NCI-H526 treated with DMSO at 0.1 percent for 48 hours (cell line): Measurements from ENCODE around the gene INTS4.
"Not testable (repeated sequence)": the region's sequence is repeated elsewhere in the genome, so short reads cannot be mapped to it uniquely, and the experiment has no call there.

Source experiments
- DNase-seq: peaks from one replicate; lab custom pipeline; 2025; lab: John Stamatoyannopoulos, UW

Gene INTS4, protein sequence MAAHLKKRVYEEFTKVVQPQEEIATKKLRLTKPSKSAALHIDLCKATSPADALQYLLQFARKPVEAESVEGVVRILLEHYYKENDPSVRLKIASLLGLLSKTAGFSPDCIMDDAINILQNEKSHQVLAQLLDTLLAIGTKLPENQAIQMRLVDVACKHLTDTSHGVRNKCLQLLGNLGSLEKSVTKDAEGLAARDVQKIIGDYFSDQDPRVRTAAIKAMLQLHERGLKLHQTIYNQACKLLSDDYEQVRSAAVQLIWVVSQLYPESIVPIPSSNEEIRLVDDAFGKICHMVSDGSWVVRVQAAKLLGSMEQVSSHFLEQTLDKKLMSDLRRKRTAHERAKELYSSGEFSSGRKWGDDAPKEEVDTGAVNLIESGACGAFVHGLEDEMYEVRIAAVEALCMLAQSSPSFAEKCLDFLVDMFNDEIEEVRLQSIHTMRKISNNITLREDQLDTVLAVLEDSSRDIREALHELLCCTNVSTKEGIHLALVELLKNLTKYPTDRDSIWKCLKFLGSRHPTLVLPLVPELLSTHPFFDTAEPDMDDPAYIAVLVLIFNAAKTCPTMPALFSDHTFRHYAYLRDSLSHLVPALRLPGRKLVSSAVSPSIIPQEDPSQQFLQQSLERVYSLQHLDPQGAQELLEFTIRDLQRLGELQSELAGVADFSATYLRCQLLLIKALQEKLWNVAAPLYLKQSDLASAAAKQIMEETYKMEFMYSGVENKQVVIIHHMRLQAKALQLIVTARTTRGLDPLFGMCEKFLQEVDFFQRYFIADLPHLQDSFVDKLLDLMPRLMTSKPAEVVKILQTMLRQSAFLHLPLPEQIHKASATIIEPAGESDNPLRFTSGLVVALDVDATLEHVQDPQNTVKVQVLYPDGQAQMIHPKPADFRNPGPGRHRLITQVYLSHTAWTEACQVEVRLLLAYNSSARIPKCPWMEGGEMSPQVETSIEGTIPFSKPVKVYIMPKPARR

DNA sequence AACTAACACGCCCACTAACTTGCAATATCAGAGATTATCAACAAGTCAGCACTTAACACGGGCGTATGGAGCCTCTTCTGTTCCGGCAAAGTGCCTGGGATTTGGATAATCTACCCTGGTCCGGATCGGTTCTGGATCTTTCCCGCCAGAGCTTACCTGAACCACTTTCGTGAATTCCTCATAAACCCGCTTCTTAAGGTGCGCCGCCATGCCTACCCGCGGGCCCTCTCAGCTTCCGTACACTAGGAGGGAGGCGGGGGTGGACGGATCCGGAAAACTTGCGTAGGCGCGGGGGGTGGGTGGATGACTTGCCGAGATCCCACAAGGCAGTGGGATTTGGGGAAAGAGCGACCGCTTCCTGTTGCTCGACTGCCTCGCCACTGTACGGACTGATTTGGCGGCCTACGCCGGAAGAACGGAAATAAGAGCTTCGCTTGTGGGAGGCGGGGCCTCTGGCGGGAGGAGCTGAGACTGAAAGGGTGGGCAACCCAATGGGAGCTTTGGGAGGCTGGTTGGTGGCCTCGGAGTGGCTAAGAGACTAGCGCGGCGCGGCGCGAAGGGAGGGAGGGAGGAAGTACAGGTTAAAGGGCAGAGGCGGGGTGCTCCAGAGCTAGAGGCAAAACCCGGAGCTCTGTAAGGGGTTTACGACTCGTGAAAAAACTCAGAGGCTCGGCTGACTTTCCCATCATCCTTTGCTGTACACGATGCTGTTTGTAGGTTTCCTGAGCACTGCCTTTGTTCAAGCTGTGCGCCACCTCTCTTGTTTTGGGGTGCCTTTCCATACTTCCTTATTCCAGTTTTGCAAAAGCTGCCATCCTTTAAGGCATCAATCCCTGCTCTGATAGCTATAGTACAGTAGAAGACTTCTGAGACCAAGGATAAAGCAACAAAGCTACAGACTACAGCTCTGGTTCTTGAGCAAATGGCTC is at the start of gene INTS4:
Gene INTS4 (minus strand): TSS at position 235 of the 929 bp plus-strand sequence. CDS start 25 bp downstream, at position 210.
- DNase-seq, result peak; percentile 100

DNA sequence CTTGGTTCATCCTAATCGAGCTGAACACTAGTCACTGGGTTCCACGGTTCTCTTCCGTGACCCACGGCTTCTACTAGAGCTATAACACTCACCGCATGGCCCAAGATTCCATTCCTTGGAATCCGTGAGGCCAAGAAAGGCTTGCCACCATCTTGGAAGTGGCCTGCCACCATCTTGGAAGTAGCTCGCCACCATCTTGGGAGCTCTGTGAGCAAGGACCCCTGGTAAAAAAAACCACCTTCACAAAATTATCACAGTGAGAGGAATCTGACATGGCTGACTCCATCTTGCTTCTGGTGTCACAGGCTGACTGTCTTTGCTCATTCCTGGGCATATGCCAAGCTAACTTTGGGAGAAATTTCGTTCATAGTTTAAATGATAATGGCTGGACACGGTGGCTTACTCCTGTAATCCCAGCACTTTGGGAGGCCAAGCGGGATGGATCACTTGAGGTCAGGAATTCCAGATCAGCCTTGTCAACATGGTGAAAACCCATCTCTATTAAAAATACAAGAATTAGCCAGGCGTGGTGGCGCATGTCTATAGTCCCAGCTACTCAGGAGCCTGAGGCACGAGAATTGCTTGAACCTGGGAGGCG is 47.5 kb upstream of the INTS4 start:
- no peak for DNase-seq

DNA sequence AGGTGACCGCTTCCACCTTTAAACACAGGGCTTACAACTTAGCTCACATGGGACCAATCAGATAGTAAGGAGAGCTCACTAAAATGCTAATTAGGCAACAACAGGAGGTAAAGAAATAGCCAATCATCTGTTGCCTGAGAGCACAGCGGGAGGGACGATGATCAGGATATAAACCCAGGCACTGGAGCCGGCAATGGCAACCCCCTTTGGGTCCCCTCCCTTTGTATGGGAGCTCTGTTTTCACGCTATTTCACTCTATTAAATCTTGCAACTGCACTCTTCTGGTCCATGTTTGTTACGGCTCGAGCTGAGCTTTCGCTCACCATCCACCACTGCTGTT is 46.9 kb upstream of the INTS4 start:
- not testable (repeated sequence) for DNase-seq

DNA sequence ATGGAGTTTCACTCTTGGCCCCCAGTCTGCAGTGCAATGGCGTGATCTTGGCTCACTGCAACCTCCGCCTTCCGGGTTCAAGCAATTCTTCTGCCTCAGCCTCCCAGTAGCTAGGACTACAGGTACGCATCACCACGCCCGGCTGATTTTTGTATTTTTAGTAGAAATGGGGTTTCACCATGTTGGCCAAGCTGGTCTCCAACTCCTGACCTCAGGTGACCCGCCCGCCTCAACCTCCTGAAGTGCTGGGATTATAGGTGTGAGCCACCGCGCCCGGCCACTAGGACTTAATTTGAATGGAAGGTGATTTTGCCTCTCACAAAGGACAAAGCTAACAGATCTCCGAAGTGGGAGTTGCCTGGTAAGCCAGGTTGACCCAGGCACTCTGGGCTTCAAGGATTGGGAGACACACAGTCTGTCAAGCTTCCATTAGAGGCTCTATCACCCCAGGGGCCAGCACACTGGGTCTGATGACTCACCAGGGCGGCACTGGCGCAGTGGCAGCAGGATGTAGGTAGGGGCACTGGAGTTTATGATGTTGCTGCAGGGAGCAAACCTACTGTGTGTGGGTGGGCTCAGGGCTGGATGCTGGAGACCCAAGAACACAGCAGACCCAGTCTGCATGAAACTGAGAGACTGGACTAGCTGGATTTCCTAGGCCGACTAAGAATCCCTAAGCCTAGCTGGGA is 46.4 kb upstream of the INTS4 start:
- no peak for DNase-seq

DNA sequence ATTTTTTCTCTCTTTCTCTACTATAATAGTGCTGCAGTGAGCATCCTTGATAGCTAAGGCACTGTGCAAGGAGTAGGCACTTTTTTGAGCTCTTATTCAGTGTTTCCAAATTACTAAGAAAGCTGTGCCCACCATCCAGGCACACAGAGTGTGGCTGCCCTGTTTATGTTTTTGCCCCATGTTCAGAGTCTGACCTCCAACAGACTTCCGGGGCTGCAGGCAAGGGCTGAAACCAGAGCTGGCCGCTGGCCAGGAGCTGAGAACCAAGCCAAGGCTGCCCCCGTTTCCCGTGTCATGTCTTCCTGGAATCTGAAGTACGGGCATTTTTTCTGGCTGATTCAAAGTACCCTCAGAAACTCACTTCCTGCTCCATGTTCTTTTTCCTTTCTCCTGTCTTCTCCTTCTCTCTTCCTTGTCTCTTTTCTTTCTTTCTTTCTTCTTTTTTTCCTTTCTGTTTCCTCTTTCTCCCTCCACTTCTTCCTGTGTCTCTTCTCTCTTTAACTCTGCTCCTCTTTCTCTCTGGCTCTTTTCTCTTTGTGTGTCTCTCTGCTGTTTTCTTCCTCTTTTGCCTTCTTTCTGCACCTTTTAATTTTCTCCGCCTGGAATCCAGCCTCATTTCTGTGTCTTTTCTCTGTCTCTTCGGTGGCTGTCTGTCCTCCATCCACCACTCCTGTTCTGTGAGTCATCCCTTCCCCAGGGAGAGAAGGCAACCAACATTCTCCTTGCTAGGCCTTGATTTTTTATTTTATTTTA is 45.6 kb upstream of the INTS4 start:
- DNase-seq, result no peak

DNA sequence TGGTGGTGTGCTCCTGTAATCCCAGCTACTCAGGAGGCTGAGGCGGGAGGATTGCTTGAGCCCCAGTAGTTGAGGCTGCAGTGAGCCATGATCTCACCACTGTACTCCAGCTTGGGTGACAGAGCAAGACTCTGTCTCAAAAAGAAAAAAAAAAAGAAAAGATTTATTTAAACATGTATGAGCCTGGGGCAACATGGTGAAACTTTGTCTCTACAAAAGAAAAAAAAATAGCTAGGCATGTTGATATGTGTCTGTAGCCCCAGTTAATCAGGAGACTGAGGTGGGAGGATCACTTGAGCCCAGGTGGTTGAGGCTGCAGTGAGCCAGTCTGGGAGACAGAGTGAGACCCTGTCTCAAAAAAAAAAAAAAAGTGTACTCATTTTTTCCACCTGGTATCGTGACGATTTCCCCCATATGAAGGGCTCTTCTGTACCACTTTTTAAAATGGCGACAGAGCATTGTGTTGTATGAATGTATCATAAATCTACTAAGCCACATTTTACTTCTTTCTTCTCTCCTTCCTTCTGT is 45.0 kb upstream of the INTS4 start:
- no peak for DNase-seq

DNA sequence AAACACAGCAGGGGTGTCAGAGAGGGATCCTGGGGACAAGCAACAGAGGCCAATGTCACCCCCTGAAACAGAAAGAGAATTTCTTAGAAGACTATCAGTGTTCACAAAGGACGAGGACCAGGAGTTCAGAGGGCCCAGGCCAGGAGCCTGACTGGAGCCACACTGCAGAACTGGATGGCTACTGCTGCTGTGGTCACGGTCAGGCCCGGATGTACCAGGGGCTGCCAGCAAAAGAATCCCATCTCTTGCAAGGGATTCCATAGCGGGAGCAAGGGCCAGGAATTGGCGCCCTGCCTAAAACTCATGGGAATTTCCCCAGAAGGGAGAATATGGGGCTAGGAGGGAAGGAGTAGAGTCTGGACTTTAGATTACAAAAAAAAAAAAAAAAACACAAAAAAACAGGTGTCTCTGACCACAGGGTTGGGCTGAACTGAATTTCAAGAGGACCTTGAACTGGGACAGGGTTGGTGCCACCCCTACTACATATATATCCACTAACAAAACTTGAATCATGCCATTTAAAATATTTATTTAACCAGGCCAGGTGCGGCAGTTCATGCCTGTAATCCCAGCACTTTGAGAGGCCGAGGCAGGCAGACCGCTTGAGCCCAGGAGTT is 44.3 kb upstream of the INTS4 start:
- DNase-seq, result no peak

DNA sequence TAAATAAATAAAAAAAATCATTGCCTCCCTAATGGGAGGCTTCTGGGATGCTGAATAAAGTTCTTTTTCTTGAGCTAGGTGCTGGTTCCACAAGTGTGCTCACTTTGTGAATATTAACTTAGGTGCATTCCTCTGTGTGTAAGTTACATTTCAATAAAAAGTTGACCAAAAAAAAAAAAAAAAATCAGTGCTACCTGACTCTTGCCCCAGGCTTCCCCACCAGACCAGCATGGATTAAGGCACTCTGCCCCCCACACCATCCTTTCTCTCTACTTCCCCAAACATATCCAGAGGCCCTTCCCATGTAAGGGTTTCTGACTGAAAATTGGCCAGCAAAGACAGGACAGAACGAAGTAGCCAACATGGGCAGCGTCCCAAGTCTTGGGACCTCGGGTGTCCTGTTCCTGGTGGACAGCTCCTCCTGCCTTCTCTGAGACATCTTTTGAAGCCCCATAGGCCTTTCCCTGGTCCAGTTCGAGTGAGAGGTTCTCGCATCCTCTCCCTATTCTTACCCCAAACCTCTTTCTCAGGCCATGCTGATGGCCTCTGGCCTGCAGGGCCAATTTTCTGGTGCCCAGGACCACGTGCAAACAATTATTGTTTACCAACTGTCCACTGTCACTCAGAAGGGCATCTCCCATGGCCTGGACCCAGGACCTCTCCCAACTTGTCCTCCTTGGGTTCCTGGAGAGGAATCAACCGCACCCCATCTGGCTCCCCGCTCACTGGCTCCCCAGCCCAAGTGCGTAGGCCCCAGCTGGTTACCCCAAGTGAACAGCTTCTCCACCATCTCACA is 43.6 kb upstream of the INTS4 start:
- no peak for DNase-seq

DNA sequence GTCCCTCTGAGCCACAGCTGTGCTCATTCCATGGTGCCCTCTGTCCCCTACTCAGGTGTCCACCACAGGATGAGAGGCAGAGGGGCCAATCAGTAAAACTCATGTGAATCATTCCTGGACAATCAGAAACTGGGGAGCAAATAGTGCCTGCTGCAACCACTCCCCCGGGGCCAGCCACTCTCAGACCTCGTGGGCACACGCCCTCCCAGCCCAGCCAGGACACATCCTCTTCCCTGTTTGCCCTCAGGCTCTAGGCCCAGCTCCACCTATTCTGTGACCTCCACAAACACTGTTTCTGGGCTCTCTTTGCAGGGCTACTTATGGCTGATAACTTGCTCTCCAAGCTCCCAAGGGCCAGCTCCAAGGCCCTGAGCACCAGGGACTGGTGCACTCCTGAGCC is 42.6 kb upstream of the INTS4 start:
- no peak for DNase-seq

DNA sequence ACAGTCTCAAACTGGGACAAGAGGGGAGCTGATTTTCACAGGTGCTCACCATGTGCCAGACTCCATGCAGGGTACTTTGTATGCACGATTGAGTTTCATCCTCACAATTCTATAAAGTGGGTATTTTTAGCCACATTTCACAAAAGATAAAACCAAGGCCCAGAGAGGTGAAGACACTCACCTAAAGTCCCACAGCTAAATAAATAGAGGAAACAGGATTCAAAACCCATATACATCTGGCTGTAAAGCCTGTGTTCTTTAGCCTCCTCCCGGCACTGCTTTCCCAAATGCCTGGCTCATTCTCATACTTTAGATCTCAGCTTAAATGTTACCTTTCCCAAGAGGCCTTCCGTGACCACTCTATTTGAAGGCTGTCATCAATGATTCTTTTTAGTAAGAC is 41.8 kb upstream of the INTS4 start:
- no peak for DNase-seq

DNA sequence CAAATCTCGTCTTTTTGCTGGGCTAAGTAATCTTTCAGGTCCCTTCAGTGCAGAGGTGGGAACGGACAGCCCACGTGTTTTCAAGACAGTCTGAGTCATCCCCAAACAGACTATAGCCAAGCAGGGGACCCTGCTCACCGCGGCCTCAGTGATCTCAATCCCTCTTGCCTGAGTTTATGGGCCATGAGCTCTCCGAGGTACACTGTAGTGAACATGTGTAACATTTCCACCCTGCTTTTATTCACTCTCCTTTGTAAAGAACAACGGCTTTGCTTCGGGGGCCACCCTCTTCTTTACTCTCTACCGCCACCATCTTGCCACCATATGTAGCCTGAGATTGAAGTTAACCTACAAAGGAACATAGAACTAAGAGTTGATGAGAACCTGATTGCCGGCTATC is 40.2 kb upstream of the INTS4 start:
- no peak for DNase-seq

DNA sequence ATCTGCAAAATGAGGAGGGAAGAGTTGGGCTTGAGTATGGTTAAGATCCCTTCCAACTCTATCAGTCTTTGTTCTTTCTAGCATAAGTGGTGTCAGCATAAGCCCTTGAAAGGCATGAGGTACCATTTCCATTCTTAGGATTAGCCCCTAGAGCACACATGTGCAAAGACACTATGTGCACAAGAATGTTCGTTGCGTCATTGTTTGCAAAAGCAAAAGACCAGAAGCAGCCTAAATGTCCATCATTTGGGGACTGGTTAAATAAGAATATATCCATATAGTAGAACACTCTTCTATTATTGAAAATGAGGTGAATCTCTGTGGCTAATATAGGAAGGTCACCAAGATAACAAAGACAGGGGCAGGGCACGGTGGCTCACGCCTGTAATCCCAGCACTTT is 38.6 kb upstream of the INTS4 start:
- no peak for DNase-seq

DNA sequence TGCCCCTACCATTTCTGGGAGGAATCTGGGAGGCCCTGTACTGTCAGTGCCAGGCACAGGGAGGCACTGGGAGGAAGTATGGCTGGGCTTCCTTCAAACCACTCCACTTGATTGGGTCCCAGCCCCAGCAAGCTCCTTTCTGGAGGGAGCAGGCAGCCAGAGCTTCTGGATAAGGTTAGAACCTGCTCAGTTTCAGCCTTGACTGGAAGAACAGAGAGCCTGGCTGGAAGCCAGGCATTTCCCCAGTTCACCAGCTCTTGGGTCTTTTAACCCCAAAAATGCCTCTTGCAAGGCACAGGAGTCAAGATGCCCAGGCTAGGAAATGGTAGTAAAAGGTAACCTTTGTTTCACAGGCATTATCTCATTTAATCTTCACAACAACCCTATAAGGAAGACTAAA is 37.6 kb upstream of the INTS4 start:
- DNase-seq, result no peak

DNA sequence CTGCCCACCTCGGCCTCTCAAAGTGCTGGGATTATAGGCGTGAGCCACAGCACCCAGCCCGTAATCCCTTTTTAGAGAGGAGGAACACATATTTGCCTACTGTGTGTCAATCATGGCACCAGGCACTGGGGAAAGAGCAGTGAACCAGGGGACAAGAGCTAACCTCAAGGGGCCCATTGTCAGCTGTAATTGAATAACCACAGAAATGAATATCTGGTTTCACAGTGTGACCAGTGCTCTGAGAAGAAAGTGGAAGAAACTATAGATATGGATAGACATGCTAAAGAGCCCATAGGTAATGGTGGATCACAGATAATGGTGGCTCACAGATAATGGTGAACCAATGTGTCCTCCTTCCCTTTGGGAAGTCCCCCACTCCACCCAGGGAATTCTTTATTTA is 37.2 kb upstream of the INTS4 start:
- DNase-seq, result no peak

DNA sequence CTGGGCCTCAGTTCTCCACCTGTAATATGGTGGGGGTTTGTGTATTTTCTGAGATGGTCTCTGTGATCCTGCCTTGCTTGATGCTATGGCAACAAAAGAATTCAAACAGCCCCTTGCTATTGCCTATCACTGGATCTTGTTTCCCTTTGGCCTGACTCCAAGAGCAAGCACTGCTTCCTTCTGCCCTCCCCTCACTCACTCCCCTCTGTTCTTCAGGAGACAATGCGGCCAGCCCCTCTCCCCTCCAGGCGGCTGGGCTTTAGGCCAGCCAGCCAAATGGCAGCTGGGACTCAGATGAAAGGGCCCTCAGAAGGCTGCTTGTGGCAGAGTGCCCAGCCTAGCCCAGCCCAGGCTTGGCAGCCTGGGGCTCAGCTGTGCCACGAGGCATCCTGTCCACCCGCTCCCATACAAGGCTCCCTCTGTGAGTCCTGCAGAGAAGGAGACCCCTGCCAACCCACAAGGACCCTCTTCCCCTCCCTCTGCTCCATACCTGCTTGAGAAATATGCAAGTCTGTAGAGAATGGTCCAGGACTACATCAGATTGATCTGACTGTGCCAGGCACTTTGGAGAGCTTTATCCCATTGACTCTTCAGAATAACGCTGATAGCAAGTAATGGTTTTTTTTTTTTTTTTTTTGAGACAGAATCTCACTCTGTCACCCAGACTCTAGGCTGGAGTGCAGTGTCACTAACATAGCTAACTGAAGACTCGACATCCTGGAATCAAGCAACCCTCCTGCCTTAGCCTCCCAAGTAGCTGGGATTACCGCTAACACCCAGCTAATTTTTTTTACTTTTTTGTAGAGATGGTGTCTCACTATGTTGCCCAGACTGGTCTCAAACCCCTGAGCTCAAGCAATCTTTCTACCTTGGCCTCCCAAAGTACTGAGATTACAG is 36.2 kb upstream of the INTS4 start:
- DNase-seq, result no peak

DNA sequence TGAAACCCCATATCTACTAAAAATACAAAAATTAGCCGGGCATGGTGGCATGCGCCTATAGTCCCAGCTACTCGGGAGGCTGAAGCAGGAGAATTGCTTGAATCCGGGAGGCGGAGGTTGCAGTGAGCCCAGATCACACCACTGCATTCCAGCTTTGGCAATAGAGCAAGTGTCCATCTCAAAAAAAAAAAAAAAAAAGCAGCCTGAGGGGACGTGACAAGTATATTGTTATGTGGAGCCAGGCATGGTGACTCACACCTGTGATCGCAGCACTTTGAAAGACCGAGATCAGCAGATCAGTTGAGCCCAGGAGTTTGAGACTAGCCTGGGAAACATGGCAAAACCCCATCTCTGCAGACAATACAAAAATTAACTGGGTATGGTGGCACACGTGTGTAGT is 34.0 kb upstream of the INTS4 start:
- not testable (repeated sequence) for DNase-seq

DNA sequence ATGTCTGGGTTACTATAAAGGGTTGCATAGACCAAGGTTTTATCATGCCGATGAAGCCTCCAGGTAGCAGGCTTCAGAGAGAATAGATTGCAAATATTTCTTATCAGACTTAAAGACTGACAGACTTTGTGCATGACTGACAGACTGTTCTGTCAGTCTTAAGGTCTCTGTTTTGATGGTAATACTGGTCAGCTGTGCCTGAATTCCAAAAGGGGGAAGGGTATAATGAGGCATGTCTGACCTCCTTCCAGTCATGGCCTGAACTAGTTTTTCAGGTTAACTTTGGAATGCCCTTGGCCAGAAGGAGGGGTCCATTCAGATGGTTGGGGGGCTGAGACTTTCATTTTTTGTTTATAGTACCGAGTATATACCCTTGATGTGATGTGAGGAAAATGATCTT is 33.3 kb upstream of the INTS4 start:
- no peak for DNase-seq

DNA sequence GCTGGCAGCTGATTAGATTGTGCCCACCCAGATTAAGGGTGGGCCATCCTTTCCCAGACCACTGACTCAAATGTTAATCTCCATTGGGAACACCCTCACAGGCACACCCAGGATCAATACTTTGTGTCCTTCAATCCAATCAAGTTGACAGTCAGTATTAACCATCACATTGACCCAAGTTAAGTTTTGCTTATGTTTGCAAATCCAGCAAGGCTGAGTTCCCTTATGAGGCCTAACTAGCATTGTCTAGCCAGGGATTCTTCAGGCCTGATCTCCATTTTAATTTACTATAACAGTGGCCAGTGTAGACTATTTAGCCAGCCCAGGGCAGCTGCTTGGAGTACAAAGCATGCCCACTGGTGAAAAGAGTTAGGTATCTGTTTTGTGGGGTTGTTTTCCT is 30.9 kb upstream of the INTS4 start:
- DNase-seq, result no peak
